Measurements from ENCODE around the gene ICAM1. TPM values are rescaled to one million over a fixed set of nuclear protein-coding genes. Genes with fewer than 3 reads are reported as not detected.

ICAM1 gene
- total and polyA plus RNA-seq, 8 donors: 15.4 to 497 (median 18.3) TPM

DNA sequence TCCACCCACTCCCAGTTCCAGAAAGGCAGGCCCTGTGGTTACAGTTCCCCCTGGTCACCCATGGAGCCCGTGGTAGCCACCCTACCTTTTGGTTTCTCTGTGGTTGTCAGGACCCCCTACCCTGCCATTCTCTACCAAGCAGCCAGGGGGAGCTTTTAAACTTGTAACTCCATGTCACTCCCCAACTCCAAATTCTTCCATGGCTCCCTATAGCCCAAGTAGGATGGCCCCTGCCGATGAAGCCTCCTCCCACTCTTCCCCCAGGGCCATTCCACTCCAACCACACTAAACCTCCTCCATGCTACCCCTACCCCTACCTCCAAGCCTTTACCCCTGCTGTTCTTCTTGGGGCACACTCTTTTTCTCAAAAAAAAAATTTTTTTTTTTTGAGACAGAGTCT is 42.0 kb upstream of the ICAM1 start:
- intact Hi-C loops (cut with DNase I): no loop called here
- DNase-seq (peak in 1 of 4 donors; percentile 60), ATAC-seq (peak; percentile 2)
- Histone ChIP-seq H3K27me3 (peaks cover 0 to 20% of the 10 kb centered on the region in 2 donors), H3K27ac (peak overlapping the region; percentile 88 to 91), H3K4me1 (peaks cover 0 to 24% of the 10 kb centered on the region in 2 donors), H3K4me3 (peak overlapping the region in 1 of 2 donors; percentile 83), H3K36me3 (peaks cover 0 to 8% of the 10 kb centered on the region in 2 donors), H3K9me3 (no peaks in the 10 kb centered on the region)
- TF ChIP-seq, protein P1, sequence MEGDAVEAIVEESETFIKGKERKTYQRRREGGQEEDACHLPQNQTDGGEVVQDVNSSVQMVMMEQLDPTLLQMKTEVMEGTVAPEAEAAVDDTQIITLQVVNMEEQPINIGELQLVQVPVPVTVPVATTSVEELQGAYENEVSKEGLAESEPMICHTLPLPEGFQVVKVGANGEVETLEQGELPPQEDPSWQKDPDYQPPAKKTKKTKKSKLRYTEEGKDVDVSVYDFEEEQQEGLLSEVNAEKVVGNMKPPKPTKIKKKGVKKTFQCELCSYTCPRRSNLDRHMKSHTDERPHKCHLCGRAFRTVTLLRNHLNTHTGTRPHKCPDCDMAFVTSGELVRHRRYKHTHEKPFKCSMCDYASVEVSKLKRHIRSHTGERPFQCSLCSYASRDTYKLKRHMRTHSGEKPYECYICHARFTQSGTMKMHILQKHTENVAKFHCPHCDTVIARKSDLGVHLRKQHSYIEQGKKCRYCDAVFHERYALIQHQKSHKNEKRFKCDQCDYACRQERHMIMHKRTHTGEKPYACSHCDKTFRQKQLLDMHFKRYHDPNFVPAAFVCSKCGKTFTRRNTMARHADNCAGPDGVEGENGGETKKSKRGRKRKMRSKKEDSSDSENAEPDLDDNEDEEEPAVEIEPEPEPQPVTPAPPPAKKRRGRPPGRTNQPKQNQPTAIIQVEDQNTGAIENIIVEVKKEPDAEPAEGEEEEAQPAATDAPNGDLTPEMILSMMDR (IDR thresholded peaks at IDR 0.05): peak; percentile 27 to 63

GRCh38 chr19:10230173-10230860 is 40.6 kb upstream of the ICAM1 start:
- TF ChIP-seq, protein P1 (IDR thresholded peaks at IDR 0.05): no peak
- peak overlapping the region; percentile 88 to 91 for H3K27ac ChIP-seq
- H3K4me1 ChIP-seq: peaks cover 0 to 27% of the 10 kb centered on the region in 2 donors
- peaks cover 0 to 20% of the 10 kb centered on the region in 2 donors for H3K27me3 ChIP-seq
- DNase-seq (peak in 3 of 4 donors; percentile 55 to 83 (median 73)), ATAC-seq (peak; percentile 7)
- H3K36me3 ChIP-seq: no peaks in the 10 kb centered on the region
- H3K4me3 ChIP-seq: peak overlapping the region; percentile 83 to 93
- intact Hi-C loops (cut with DNase I): no loop called here
- no peaks in the 10 kb centered on the region for H3K9me3 ChIP-seq

DNA sequence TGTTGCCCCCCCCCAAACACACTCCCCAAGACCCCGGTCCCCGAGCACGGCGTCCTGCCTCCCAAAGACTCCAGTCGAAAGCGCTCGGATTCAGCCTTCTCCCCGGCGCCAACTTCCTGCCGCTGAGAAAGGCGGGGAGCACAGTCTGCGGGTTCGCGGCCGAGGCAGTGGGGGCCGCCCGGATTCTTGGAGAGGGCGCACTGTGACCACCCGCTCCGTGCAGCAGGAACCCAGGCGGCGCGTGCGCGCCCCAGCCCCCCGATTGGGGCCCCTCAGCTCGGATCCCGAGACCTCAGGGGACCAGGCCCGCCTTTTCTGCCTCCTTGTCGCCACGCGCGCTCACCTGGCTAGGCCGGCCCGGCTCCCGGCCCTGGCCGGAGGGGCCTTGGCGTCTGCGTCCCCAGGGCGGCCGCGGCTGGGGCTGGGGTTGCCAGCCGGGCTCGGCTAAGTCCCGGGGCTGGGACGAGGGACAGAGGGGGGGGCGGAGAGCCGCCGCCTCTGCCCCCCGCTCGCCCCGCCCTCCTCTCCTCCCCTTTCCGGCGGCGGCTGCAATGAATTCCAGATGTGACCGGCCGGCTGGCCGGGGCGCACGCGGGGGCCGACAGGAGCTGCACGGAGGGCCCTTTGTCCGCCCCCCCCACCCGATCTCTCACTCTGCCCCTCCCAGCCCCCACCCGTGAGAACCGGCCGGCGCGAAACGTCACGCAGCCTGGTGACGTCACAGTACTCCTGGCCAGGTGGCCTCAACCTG is 39.9 kb upstream of the ICAM1 start, which contains the start of gene S1PR2:
S1PR2 (minus strand) TSS at position 471 of the 751 bp plus-strand sequence. CDS start 6,426 bp downstream, outside the sequence.
- DNase-seq (peak; percentile 78 to 90 (median 86)), ATAC-seq (peak; percentile 82)
- peak within 1 kb of the TSS; percentile 83 to 93 for H3K4me3 ChIP-seq
- intact Hi-C loops (cut with DNase I): no loop called here
- peaks cover 0 to 20% of the 10 kb centered on the region in 2 donors for H3K27me3 ChIP-seq
- TF ChIP-seq, protein P1 (IDR thresholded peaks at IDR 0.05): no peak
- no peaks in the 10 kb centered on the region for H3K9me3 ChIP-seq
- H3K4me1 ChIP-seq: peaks cover under 1 to 33% of the 10 kb centered on the region in 2 donors
- H3K36me3 ChIP-seq: no peaks in the 10 kb centered on the region
- H3K27ac ChIP-seq: peak within 1 kb of the TSS; percentile 88 to 91

GRCh38 chr19:10231612-10232228 is 39.2 kb upstream of the ICAM1 start:
- Histone ChIP-seq H3K4me3 (peak overlapping the region; percentile 83 to 93), H3K4me1 (peaks cover 7 to 40% of the 10 kb centered on the region in 2 donors), H3K27me3 (peaks cover 0 to 20% of the 10 kb centered on the region in 2 donors), H3K36me3 (no peaks in the 10 kb centered on the region), H3K27ac (peak overlapping the region; percentile 88 to 91), H3K9me3 (no peaks in the 10 kb centered on the region)
- TF ChIP-seq, protein P1 (IDR thresholded peaks at IDR 0.05): no peak
- no peak for ATAC-seq
- intact Hi-C loops (cut with DNase I): no loop called here
- DNase-seq: no peak
